ENCODE measurements around the gene VPS37C.

The VPS37C gene

DNA sequence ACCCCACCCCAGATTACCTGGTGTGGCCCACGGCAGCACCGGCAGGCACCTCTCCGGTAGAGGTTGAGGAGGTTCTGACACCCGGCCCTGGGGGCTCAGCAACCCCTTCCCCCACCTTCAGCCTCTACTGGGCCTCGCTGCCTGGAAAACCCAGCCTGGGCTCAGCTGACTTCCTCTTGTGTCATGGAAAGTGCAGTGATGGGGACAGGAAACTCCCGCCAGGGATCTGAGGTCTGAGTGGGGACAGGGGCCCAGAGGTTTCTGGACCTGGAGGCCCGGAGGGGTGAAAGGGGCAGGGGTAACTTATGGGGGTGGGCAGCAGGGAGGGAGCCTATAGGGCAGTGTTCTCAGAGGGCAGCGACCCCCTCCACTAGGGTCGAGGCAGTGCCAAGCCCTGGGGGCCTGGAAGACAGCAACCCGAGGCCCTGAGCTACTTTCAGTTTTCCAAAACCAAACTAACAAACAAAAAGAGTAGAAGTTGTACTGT lies 68.9 kb downstream of the VPS37C start:
- DNase-seq: peak in 2 of 5 experiments; percentile 34 to 64

DNA sequence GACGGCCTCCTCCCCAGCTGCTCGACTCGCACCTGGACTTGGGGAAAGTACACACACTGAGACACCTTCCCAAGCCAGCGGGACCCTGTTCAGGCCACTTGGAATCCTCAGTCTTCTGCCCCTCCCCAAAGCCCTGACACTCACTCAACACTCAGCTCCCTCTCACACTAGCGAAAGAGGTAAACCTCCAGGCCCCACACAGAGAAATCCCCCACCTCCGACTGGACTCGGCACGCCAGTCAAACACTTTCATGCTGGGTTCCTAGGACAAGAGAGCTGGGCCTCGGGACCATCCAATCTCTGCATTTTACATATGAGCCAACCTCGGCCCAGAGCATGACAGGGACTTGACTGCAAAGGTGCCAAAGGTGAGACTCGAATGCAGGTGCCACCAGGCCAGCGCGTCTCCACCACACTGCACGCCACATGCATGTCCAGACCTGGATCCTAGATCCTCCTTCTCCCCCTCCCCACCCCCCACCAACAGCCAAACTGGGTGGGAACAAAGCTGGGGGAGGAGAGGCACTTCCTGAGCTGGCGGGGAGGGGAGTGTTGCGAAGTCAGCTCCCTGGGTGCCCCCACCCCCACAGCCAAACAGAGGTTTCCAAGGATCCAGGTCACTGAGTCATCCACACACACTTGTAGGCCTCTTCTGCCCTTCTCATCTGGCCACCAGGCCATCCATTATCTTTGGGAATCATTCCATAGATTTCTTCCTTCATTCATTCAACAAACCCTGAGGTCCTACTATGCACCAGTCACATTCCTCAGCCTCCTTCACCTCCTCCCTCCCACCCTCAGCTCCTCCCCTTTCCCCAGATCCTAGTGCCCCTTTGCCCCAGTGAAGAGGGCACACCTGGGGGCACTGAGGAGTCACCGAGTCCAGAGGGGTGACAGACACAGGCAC lies 69.6 kb downstream of the VPS37C start:
- peak in 2 of 5 experiments; percentile 57 to 69 for DNase-seq

DNA sequence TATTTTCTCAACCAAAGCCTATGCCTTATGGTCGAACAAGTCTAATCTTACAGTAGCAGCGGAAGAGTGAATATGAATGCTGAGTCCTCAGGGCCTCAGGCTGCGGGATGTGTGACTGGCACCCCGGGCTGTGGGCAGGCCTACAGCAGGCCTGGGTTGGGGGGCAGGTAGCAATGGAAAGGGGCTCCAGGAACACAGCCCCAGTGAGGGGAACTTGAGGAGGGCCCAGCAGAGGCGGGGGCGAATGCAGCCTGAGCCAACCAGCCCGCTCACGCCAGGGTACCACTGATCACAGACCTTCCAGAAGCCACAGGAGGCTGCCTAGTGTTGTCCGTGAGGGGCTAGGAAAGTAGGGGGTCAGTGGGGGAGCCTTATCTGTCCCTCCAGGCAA lies 70.2 kb downstream of the VPS37C start:
- DNase-seq: peak in 1 of 5 experiments; percentile 58

DNA sequence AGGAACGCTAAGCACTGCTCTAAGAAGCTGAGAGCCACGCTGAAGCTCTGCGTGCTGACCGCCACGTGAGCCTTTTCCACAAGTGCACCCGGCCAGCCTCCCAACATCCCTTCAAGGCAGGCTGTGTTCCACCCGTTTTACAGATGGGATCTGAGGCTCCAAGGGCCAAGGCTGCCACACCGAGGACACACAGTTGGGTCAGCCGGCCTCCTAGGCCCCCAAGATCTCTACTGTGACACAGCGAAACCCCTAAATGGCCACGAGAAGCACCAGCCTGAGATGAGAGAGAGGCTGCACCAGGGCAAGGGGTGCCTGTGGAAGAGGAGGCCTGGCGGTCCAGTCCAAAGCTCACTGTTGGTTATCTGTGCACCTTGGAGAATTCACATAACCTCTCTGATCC lies 70.7 kb downstream of the VPS37C start:
- no peak for DNase-seq

DNA sequence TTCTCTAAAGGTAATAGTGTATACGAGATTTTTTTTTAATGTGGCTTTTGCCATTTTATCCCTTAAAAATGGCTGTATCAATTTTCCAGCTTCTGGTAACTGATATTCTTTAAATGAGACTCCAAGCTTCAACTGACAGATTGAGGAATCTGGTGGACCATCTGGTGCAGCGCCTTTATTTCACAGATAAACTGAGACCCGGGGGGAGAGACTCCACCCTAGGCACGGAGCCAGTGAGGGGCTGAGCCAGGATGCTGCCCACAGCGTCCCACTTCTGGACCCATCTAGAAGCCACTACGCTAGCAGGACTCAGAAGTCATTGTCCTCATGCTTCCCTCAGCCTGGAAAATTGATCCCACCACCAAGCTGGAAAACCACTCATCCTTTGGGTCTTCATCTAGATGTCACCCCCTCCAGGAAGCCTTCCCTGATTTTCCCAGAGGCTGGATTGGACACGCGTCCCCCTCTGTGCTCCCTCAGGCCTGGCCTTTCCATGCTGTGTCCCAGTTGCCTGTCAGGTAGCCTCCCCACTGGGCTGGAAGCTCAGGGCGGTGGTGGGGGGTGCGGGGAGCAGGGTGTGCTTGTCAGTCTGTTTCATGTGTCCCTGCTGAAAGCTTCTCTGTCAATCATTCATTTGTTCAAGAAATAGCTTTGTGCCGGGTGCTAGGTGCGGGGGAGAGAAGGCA lies 71.3 kb downstream of the VPS37C start:
- DNase-seq: no peak

DNA sequence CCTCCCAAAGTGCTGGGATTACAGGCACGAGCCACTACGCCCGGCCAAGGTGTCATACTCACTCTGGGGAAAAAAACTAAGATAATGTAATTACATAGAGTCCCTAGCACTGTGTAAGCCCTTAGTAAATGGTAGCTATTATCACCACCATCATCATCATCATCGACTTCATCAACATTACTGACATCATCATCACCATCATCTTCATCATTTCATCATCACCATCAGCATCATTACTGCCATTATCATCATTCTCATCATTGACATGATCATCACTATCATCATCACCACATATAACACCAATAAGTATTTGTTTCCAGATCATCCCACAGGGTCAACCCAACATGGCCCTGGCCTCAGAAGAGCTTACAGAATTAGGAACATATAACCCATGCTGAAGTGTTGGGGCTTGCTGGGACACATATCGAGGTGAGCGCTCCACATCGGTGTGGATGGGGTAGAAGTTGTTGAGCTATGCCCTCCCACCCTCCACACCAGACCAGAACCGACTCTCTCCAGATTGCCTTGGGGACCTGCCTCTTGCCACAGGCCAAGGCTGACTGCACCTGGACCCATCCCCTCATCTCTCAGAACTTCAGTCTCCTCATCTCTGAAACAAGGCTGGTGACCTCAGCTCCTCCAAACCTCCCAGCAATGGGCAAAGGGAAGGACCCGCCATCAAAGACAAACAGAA lies 73.7 kb downstream of the VPS37C start:
- DNase-seq: no peak

DNA sequence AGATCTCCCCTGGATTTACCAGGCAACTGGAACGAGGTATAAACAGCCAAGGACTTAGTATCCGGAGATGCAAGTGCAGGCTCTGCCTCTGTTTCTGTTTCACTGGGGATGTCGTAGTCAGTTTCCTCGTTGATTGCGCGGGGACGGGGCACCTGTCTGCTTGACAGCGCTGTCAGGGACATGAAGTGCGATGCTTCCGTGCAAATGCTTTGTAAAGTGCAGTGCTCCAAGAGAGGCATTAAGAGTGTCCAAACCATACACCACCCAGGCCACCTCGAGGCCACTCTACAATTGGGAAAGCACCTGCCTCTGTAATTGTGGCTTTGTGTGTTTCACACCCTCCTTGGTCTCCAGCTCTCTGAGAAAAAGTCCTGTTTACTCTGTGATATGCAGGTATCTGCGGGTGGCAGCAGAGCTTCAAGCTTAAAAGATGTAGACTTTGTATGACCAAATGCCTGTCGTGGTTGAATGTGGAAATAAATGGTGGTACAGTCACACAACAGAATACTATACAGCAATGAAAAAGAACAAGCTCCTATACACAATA lies 77.6 kb downstream of the VPS37C start:
- DNase-seq: peak in 3 of 5 experiments; percentile 52 to 93 (median 80)

DNA sequence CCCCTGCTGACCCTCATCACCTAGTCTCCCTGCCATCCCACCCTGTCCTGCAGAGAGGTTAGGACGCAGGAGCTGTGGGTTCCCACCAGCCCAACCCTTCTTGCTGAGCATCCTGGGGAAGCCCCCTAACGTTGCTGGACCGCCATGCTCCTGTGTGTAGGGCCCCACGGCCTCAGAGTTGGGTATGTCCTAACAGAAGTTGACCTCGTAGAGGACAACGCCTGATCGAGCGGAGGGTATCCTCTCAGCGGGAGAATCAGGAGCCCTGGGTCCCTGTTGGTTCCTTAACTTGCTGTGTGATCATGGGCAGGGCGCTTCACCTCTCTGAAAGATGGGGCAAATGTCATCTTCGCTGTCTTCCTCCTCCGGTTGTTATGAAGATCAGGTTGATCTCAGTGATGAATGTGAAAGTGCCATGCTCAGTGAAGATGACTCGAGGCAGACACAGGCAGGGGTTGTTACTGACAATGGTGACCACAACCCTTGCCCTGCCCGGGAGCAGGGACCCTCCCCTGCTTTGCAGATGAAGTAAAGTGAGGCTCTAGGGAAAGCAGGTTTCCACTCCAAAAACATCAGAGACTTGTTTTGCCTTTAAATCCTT lies 78.2 kb downstream of the VPS37C start:
- DNase-seq: peak in 1 of 5 experiments; percentile 82

DNA sequence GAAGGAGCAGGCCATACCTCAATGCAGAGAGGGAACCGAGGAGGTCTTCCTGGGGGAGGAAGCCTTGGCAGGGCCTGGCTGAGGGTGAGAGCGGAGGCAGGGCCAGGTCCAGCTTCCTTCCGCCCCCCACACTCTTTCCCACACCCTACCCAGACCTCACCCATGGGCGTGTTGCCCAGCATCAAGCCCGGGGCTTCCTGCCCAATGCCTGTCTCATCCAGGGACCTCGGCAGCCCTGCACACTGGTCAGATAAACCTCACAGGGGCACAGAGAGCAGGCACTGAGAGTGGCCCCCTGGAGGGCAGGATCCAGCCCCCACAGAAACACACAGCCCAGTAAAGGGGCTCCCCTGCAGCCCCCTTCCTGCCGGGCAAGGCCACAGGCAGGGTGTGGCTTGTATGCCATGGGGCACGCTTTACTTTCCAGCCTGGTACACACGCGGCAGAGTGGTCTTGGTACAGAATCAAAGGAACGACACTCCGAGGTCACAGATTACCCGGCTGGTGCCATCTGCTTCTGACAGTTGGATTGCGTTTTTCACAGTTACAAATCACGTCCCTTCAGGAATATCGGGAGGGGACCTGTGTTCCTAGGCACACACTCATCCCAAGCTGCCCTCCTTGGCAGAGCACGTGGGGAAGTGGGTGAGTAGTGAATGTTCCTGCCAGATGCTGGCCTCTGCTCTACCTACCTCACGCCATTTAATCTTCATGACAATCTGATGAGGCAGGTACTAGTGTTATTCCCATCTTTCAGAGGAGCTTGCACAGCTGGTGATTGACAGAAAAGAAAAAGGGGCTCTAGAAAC lies 79.0 kb downstream of the VPS37C start:
- DNase-seq: peak in 1 of 5 experiments; percentile 60

DNA sequence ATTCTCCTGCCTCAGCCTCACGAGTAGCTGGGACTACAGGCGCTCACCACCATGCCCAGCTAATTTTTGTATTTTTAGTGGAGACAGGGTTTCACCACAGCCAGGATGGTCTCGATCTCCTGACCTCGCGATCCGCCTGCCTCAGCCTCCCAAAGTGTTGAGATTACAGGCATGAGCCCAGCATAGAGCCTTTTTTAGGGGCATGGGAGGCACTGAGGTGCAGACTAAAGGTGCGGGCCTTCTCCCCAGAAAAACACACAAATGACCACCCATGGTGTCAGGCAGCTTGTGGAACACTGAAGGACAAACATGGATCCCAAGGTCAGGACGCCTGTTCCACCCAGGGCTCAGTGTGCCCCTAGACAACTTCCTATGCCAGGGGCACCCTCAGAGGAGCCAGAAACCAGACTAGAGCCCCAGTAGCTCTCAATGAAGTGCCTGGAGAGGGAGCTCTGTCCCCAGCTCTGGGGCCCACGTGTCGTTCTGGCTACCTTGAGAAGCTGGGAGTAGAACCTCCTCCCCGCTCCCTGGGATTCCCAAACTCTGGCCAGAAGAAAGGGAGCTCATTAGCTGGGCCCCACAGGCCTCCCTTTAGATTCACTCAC lies 80.1 kb downstream of the VPS37C start:
- DNase-seq: peak in 1 of 5 experiments; percentile 62

DNA sequence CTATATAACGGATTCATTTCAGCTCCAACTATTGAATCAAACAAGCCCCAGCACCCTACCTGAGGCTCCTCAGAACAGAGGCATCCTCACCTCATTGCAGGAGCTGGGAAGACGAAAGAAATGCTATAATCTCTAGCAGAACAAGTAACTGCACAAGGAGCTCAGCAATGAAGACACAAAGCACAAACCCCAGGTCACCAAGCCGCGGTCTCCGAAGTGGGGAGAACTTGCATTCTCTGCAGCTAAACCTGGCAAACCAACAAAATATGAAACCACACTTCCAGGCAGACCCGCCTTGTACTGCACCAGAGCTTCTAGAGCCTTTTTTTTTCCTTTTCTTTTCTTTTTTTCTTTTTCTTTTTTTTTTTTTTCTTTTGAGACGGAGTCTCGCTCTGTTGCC lies 80.7 kb downstream of the VPS37C start:
- peak in 1 of 5 experiments; percentile 84 for DNase-seq

Measured in T-helper 2 cell (primary cell).